Measurements from ENCODE around the gene EPC1.

DNA sequence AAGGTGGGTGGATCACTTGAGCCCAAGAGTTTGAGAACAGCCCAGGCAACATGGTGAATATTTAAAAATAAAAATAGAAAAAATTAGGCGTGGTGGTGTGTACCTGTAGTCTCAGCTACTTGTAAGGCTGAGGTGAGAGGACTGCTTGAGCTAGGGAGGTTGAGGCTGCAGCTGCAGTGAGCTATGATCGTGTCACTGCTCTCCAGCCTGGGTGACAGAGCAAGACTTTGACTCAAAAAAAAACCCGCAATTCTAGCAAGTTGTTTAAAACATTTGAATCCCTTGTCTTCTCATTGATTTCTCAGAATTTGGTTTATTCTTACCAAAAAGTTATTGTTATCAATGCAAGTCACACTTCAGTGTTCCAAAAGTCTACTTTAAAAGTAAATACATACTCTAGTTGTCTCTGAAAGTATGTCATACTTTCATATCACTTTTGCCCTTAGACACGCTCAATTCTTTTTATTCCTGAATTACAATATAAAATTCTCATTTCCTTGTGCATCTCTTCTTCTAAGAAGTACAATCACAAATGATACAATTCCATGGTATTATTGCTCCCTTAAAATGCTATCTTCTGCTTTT lies 6.3 kb downstream of the EPC1 start:
- TF ChIP-seq, protein P1, sequence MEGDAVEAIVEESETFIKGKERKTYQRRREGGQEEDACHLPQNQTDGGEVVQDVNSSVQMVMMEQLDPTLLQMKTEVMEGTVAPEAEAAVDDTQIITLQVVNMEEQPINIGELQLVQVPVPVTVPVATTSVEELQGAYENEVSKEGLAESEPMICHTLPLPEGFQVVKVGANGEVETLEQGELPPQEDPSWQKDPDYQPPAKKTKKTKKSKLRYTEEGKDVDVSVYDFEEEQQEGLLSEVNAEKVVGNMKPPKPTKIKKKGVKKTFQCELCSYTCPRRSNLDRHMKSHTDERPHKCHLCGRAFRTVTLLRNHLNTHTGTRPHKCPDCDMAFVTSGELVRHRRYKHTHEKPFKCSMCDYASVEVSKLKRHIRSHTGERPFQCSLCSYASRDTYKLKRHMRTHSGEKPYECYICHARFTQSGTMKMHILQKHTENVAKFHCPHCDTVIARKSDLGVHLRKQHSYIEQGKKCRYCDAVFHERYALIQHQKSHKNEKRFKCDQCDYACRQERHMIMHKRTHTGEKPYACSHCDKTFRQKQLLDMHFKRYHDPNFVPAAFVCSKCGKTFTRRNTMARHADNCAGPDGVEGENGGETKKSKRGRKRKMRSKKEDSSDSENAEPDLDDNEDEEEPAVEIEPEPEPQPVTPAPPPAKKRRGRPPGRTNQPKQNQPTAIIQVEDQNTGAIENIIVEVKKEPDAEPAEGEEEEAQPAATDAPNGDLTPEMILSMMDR (IDR thresholded peaks at IDR 0.05 in 4 of 5, conservative IDR thresholded peaks at IDR 0.05 in 1 of 5): no peak
- TF ChIP-seq POLR2A (IDR thresholded peaks at IDR 0.05): no peak

Measured in gastrocnemius medialis (tissue), 4 donors.